ENCODE measurements around the gene SDE2.
"Not testable (repeated sequence)": the region's sequence is repeated elsewhere in the genome, so short reads cannot be mapped to it uniquely, and the experiment has no call there.

Gene SDE2

GRCh38 chr1:225973158-225973557 is 26.0 kb downstream of the SDE2 start:
- no peaks in the 10 kb centered on the region for H3K9me3 Mint-ChIP-seq
- H3K4me1 Mint-ChIP-seq (ENCODE audit: low read depth): peaks cover 4% of the 10 kb centered on the region
- H3K27ac Mint-ChIP-seq: no peak overlapping the region
- DNase-seq: no peak
- no peaks in the 10 kb centered on the region for H3K27me3 Mint-ChIP-seq
- H3K4me3 Mint-ChIP-seq: no peak overlapping the region
- H3K36me3 Mint-ChIP-seq (ENCODE audit: low read depth): peaks cover 18% of the 10 kb centered on the region

GRCh38 chr1:225972344-225973152 is 26.6 kb downstream of the SDE2 start:
- Mint-ChIP-seq H3K4me3 (no peak overlapping the region), H3K9me3 (no peaks in the 10 kb centered on the region), H3K27me3 (no peaks in the 10 kb centered on the region), H3K4me1 (ENCODE audit: low read depth) (peaks cover 4% of the 10 kb centered on the region), H3K27ac (no peak overlapping the region), H3K36me3 (ENCODE audit: low read depth) (peaks cover 12% of the 10 kb centered on the region)
- no peak for DNase-seq

- not testable (repeated sequence) for H3K4me3 Mint-ChIP-seq; H3K27me3 Mint-ChIP-seq; H3K9me3 Mint-ChIP-seq; H3K27ac Mint-ChIP-seq; DNase-seq; H3K4me1 Mint-ChIP-seq (ENCODE audit: low read depth); H3K36me3 Mint-ChIP-seq (ENCODE audit: low read depth)
Observed at GRCh38 chr1:225970592-225971157, 28.5 kb downstream of the SDE2 start.

- not testable (repeated sequence) for DNase-seq; H3K4me1 Mint-ChIP-seq (ENCODE audit: low read depth); H3K36me3 Mint-ChIP-seq (ENCODE audit: low read depth); H3K27ac Mint-ChIP-seq; H3K27me3 Mint-ChIP-seq; H3K4me3 Mint-ChIP-seq; H3K9me3 Mint-ChIP-seq
Observed at GRCh38 chr1:225969751-225970150, 29.4 kb downstream of the SDE2 start.

- Mint-ChIP-seq H3K4me1 (ENCODE audit: low read depth) (no peaks in the 10 kb centered on the region), H3K36me3 (ENCODE audit: low read depth) (no peaks in the 10 kb centered on the region), H3K4me3 (no peak overlapping the region), H3K9me3 (no peaks in the 10 kb centered on the region), H3K27ac (no peak overlapping the region), H3K27me3 (peaks cover 6% of the 10 kb centered on the region)
- no peak for DNase-seq
Observed at GRCh38 chr1:225965231-225965630, 33.9 kb downstream of the SDE2 start.

- peak; percentile 14 for DNase-seq
- H3K4me1 Mint-ChIP-seq (ENCODE audit: low read depth): peaks cover 2% of the 10 kb centered on the region
- no peak overlapping the region for H3K27ac Mint-ChIP-seq
- peaks cover 6% of the 10 kb centered on the region for H3K27me3 Mint-ChIP-seq
- H3K36me3 Mint-ChIP-seq (ENCODE audit: low read depth): no peaks in the 10 kb centered on the region
- H3K9me3 Mint-ChIP-seq: no peaks in the 10 kb centered on the region
- no peak overlapping the region for H3K4me3 Mint-ChIP-seq
Observed at GRCh38 chr1:225963735-225964530, 35.2 kb downstream of the SDE2 start.

- Mint-ChIP-seq H3K4me3 (no peak overlapping the region), H3K27me3 (peaks cover 6% of the 10 kb centered on the region), H3K9me3 (no peaks in the 10 kb centered on the region), H3K36me3 (ENCODE audit: low read depth) (no peaks in the 10 kb centered on the region), H3K4me1 (ENCODE audit: low read depth) (peaks cover 2% of the 10 kb centered on the region), H3K27ac (no peak overlapping the region)
- DNase-seq: peak; percentile 77
Observed at GRCh38 chr1:225962440-225962975, 36.6 kb downstream of the SDE2 start.

- H3K36me3 Mint-ChIP-seq (ENCODE audit: low read depth): no peaks in the 10 kb centered on the region
- no peak overlapping the region for H3K27ac Mint-ChIP-seq
- no peak for DNase-seq
- H3K4me1 Mint-ChIP-seq (ENCODE audit: low read depth): peaks cover 2% of the 10 kb centered on the region
- no peak overlapping the region for H3K4me3 Mint-ChIP-seq
- H3K27me3 Mint-ChIP-seq: peaks cover 6% of the 10 kb centered on the region
- no peaks in the 10 kb centered on the region for H3K9me3 Mint-ChIP-seq
Observed at GRCh38 chr1:225961659-225962439, 37.3 kb downstream of the SDE2 start.

GRCh38 chr1:225958041-225958440 is 41.1 kb downstream of the SDE2 start:
- H3K27ac Mint-ChIP-seq: no peak overlapping the region
- no peak for DNase-seq
- peaks cover 2% of the 10 kb centered on the region for H3K4me1 Mint-ChIP-seq (ENCODE audit: low read depth)
- peaks cover 6% of the 10 kb centered on the region for H3K27me3 Mint-ChIP-seq
- no peaks in the 10 kb centered on the region for H3K36me3 Mint-ChIP-seq (ENCODE audit: low read depth)
- H3K4me3 Mint-ChIP-seq: no peak overlapping the region
- H3K9me3 Mint-ChIP-seq: no peaks in the 10 kb centered on the region

GRCh38 chr1:225954753-225955152 is 44.4 kb downstream of the SDE2 start:
- H3K4me3 Mint-ChIP-seq: no peak overlapping the region
- no peak overlapping the region for H3K27ac Mint-ChIP-seq
- no peaks in the 10 kb centered on the region for H3K9me3 Mint-ChIP-seq
- peaks cover 2% of the 10 kb centered on the region for H3K4me1 Mint-ChIP-seq (ENCODE audit: low read depth)
- H3K36me3 Mint-ChIP-seq (ENCODE audit: low read depth): no peaks in the 10 kb centered on the region
- H3K27me3 Mint-ChIP-seq: peaks cover 8% of the 10 kb centered on the region
- no peak for DNase-seq

GRCh38 chr1:225953315-225953714 is 45.8 kb downstream of the SDE2 start:
- Mint-ChIP-seq H3K4me3 (no peak overlapping the region), H3K36me3 (ENCODE audit: low read depth) (no peaks in the 10 kb centered on the region), H3K9me3 (no peaks in the 10 kb centered on the region), H3K27ac (no peak overlapping the region), H3K4me1 (ENCODE audit: low read depth) (no peaks in the 10 kb centered on the region), H3K27me3 (peaks cover 18% of the 10 kb centered on the region)
- DNase-seq: no peak

- Mint-ChIP-seq H3K36me3 (ENCODE audit: low read depth) (no peaks in the 10 kb centered on the region), H3K27me3 (peaks cover 18% of the 10 kb centered on the region), H3K27ac (no peak overlapping the region), H3K4me1 (ENCODE audit: low read depth) (no peaks in the 10 kb centered on the region), H3K9me3 (no peaks in the 10 kb centered on the region), H3K4me3 (no peak overlapping the region)
- DNase-seq: no peak
Observed at GRCh38 chr1:225950905-225951497, 48.1 kb downstream of the SDE2 start.

- Mint-ChIP-seq H3K4me3 (no peak overlapping the region), H3K9me3 (no peaks in the 10 kb centered on the region), H3K4me1 (ENCODE audit: low read depth) (peaks cover 11% of the 10 kb centered on the region), H3K36me3 (ENCODE audit: low read depth) (no peaks in the 10 kb centered on the region), H3K27me3 (peaks cover 18% of the 10 kb centered on the region), H3K27ac (no peak overlapping the region)
- no peak for DNase-seq
Observed at GRCh38 chr1:225949041-225949440, 50.1 kb downstream of the SDE2 start.

- DNase-seq: no peak
- no peak overlapping the region for H3K4me3 Mint-ChIP-seq
- H3K36me3 Mint-ChIP-seq (ENCODE audit: low read depth): no peaks in the 10 kb centered on the region
- H3K27me3 Mint-ChIP-seq: peaks cover 17% of the 10 kb centered on the region
- H3K9me3 Mint-ChIP-seq: no peaks in the 10 kb centered on the region
- H3K4me1 Mint-ChIP-seq (ENCODE audit: low read depth): peaks cover 11% of the 10 kb centered on the region
- H3K27ac Mint-ChIP-seq: no peak overlapping the region
Observed at GRCh38 chr1:225946803-225947202, 52.3 kb downstream of the SDE2 start.
